Measurements from ENCODE around the gene POLR2F.

POLR2F gene

GRCh38 chr22:38005943-38006342, 52.4 kb downstream of the POLR2F start:
- no peak for TF ChIP-seq CTCF (IDR thresholded peaks at IDR 0.05; ENCODE audit: low read depth, low read length)
- H3K4me3 ChIP-seq (ENCODE audit: low read depth, low read length) = no peak overlapping the region

DNA sequence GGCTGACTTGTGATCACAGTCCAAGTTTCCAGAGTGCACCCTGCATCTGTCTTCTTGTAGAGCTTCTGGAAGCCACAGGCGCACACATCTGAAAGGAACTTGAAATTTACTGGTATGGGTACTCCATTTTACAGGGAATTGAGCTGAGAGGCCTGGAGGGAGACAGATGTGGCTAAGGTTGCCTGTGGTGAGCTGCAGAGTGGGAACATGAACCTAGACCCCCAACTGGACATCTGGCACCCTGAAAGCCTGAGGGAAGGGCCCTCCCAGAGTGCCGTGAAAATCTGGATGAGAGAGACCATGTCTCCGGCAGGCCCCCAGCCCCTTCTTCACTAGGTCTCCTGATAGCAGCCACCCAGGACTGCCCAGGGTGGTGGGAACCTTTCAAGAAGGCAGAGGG, 53.4 kb downstream of the POLR2F start:
- no peak overlapping the region for H3K4me3 ChIP-seq (ENCODE audit: low read depth, low read length)
- TF ChIP-seq CTCF (IDR thresholded peaks at IDR 0.05; ENCODE audit: low read depth, low read length) = no peak

DNA sequence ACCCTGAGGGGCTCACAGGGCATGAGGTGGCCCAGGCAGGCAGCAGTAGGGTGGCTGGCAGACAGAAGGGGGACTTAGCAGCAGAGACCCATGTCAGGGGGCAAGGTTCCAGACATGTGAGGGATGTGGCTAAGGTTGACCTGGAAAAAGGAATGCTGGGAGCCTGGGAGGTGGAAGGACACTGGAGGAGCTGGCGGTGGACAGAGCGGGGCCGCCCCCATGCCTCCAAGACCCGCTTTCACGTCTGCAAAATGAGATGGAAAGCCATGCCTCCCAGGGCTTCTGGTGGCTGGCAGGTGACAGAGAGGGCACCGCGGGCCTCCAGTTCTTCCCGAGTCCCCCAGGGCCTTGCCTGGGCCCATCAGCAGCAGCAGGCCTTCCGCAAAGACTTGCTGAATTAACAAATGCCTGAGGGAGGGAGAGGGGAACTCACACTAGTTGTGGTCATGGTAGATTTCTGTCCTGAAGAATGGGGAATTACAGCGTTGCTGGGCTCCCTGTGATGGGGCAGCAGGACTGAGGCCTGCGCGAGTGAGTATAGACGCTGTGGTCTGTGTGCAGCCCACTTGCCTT, 53.9 kb downstream of the POLR2F start:
- H3K4me3 ChIP-seq (ENCODE audit: low read depth, low read length) = no peak overlapping the region
- TF ChIP-seq CTCF (IDR thresholded peaks at IDR 0.05; ENCODE audit: low read depth, low read length) = no peak

DNA sequence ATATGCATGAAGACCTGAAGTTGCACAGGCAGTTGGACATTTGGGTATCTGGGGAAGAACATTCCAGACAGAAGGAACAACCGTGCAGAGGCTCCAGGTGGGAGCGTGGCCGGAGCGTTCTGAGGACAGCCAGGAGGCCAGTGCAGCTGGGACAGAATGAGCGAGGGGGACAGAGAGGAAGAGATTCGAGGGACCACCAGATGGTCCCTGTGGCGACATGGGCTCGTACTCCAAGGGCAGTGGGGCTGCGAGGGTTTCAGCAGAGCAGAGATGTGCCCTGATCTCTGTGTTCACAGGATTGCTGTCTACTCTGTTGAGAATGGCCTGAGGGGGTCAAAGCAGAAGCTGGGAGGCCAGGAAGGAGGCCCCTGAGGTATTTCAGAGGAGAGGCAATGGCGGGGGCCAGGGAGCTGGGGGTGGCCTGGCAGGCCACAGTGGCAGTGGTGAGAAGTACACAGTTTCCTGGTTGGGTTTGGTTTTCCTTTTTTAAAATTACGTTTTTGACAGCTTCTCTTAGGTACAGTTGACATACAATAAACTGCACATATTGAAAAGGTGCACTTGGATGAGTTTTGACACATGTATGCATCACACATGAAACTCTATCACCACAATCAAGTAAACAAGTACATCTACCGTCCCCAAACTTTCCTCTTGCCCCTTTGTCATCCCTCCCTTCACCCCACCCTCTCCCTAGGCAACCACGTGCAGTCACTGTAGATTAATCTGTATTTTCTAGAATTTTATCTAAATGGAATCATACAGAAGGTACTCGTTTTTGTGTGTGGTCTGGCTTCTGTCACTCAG, 55.7 kb downstream of the POLR2F start:
- H3K4me3 ChIP-seq (ENCODE audit: low read depth, low read length) = no peak overlapping the region
- no peak for TF ChIP-seq CTCF (IDR thresholded peaks at IDR 0.05; ENCODE audit: low read depth, low read length)

DNA sequence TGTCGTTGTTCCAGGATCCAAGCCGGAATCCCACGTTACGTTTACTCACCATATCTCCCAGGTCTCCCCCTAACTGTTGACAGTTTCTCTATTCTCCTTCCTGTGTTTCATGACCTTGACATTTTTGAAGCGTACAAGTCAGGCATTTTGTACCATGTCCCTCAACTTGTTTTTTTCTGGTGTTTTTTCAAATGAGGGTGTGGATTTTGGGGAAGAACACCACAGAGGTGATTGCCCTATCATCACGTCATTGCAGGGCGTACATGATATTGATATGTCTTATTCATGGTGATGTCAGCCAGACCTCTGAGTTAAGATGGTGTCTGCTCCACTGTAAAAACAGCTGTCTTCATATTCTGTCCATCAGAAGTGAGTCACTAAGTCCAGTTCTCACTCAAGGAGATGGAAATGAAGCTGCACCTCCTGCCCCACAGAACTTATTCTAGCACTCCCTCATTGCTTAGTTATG, 59.1 kb downstream of the POLR2F start:
- no peak for TF ChIP-seq CTCF (IDR thresholded peaks at IDR 0.05; ENCODE audit: low read depth, low read length)
- H3K4me3 ChIP-seq (ENCODE audit: low read depth, low read length) = no peak overlapping the region

DNA sequence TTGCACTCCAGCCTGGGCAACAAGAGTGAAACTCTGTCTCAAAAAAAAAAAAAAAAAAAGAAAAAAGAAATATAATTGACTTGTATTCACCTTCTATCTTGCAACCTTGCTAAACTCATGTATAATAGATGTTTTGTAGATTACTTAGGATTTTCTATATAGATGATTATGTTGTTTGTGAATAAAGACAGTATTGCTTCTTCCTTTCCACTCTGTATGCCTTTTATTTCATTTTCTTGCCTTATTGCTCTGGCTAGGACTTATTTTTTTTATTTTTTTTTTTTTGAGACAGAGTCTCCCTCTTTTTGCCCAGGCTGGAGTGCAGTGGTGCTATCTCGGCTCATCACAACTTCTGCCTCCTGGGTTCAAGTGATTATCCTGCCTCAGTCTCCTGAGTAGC, 60.6 kb downstream of the POLR2F start:
- no peak for TF ChIP-seq CTCF (IDR thresholded peaks at IDR 0.05; ENCODE audit: low read depth, low read length)
- H3K4me3 ChIP-seq (ENCODE audit: low read depth, low read length) = no peak overlapping the region

All from WI38 (cell line).